ENCODE measurements around the gene BCL2L13.

DNA sequence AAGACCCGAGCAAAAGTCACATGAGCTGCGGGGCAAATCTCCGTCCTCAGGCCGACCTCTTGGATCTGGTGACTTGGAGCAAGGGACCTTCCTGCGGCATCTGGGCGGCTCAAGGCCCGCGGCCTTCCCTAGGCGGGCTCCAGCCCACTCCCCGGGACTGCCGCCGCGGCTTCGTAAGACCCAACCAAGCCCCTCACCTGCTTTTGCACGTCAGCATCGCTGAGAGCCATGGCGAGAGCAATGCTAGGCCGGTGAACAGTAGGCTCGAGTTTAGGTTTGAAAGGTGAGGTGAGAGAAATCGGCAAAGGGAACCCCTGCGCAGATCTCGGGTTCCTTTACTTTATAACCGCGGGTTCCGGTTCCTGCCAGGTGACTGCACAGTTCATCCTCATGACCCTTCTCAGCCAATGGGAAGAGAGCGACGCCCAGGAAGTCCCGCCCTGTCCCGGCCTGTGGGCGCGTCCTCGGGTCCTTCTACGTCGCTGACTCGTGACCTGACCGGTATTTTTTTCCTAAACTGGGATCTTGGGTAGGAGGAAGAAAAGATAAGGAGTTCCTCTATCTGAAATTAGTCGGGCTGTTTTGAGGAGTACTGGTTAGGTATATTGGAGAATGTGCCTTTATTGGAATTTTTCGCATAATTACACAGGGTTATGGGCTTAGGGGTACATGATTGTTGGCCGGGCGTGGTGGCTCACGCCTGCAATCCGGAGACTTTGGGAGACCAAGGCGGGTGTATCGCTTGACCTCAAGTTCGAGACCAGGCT lies 10.0 kb upstream of the BCL2L13 start, which contains the start of gene ATP6V1E1:
- TF ChIP-seq EZH2 (IDR thresholded peaks at IDR 0.05; ENCODE audit: borderline replicate concordance, insufficient read depth, low read length, poor library complexity, severe bottlenecking) (no peak), TAF1 (IDR thresholded peaks at IDR 0.05; ENCODE audit: low read depth) (no peak), POLR2AphosphoS5 (IDR thresholded peaks at IDR 0.05) (peak; percentile 92), CTCF (IDR thresholded peaks at IDR 0.05; ENCODE audit: poor library complexity, severe bottlenecking) (no peak), EP300 (conservative IDR thresholded peaks at IDR 0.05; ENCODE audit: poor library complexity, severe bottlenecking) (peak; percentile 13), MXI1 (conservative IDR thresholded peaks at IDR 0.05; ENCODE audit: poor library complexity, severe bottlenecking) (peak; percentile 75), RAD21 (conservative IDR thresholded peaks at IDR 0.05) (no peak), SMC3 (conservative IDR thresholded peaks at IDR 0.05; ENCODE audit: poor library complexity) (no peak)
- TF ChIP-seq, protein P1, sequence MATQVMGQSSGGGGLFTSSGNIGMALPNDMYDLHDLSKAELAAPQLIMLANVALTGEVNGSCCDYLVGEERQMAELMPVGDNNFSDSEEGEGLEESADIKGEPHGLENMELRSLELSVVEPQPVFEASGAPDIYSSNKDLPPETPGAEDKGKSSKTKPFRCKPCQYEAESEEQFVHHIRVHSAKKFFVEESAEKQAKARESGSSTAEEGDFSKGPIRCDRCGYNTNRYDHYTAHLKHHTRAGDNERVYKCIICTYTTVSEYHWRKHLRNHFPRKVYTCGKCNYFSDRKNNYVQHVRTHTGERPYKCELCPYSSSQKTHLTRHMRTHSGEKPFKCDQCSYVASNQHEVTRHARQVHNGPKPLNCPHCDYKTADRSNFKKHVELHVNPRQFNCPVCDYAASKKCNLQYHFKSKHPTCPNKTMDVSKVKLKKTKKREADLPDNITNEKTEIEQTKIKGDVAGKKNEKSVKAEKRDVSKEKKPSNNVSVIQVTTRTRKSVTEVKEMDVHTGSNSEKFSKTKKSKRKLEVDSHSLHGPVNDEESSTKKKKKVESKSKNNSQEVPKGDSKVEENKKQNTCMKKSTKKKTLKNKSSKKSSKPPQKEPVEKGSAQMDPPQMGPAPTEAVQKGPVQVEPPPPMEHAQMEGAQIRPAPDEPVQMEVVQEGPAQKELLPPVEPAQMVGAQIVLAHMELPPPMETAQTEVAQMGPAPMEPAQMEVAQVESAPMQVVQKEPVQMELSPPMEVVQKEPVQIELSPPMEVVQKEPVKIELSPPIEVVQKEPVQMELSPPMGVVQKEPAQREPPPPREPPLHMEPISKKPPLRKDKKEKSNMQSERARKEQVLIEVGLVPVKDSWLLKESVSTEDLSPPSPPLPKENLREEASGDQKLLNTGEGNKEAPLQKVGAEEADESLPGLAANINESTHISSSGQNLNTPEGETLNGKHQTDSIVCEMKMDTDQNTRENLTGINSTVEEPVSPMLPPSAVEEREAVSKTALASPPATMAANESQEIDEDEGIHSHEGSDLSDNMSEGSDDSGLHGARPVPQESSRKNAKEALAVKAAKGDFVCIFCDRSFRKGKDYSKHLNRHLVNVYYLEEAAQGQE (IDR thresholded peaks at IDR 0.05; ENCODE audit: borderline replicate concordance): peak; percentile 55

All from neural cell (in vitro differentiated cells).